ENCODE data around the gene FBXL7.
A peak's percentile ranks its signal among the peaks of the same experiment; 100 is the strongest.

Gene FBXL7

DNA sequence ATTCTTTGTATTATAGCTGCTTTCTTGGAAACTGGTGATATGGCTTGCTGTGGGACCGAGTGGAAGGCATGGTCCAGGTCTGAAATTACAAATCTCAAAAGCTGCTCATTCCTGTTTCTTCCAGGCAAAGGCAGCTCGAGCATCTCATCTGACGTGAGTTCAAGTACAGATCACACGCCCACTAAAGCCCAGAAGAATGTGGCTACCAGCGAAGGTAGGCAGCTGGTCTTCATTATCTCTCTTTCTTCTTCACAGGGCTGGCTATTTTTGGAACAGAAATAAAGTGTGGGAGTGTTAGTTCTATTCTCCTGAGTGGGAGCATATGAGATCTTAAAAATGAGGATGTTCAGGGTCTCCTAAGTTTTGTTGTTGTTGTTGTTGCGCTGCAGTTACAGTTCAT, 115.9 kb downstream of the FBXL7 start:
- no peak for DNase-seq (ENCODE audit: low read depth)

DNA sequence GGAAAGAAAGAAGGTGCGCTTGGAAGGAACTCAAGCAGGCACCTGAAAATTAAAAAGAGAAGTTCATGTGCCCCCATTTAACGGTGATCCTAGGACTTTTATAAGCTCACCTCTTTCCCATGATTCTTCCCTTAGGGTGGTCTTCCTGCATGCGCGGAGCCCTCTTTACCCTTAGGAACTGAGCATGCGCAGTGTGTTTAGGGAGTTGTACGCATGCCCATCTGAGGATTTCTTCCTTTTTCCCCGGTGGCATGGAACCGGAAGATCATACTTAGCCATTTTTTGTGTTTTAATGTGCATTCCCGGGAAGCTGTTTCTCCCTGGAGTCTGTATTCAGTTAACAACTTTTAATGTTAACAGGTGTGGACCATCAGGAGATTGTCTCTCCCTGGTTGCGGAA, 119.0 kb downstream of the FBXL7 start:
- no peak for DNase-seq (ENCODE audit: low read depth)

DNA sequence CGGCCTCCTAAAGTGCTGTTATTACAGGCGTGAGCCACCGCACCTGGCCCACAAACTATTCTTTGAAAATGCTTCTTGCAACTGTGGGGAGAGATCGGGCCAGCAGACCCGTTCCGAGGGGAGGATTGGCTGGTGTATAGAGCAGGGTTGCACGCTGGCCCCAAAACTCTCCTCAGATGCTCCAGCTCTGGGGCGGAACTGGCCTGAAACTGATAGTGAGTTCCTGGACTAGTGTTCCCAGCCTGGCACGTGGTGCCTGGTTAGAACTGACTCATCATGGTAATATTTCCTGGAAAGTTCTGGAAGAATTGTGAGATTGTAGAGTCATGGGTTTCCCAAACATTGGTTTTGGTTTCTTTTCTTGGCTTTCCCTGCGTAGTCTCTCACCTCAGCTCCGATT, 120.5 kb downstream of the FBXL7 start:
- peak; percentile 68 for DNase-seq (ENCODE audit: low read depth)

DNA sequence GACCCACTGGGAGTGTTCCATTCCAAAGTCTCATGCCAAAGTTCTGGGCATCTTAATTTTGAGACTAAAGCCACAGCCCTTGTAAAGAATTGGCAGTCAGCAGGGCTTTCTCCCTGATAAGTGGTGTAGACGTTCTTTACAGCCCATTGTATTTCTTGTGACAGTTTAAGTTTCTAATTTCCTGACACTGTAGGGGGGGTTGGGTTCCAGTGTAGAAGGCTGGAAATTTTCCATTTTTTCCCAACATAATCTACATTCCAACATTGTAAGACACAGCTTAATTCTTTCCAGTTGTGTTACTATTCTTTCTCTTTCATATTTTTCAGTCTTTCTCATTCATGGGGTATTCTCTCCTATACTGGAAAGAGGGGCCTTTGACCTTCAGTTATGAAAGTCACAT, 121.1 kb downstream of the FBXL7 start:
- peak; percentile 53 for DNase-seq (ENCODE audit: low read depth)

DNA sequence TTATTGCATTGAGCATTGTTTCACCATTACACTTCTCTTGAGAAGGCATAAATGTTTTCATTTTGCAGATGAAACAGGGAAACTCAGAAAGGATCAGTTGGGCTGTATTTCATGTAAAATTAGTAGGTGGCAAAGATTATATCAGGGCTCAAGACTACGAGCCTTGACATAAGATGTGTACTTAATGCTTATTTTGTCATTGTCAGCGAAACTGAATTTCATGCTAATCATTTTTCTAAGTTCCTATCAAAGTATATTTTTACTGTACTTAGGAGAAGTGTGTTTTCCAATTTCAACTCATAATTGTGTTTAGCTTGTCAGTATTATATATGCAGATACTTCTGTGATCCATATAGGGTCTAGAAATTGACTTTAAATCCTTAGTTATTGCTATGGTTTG, 123.8 kb downstream of the FBXL7 start:
- DNase-seq (ENCODE audit: low read depth), result no peak

DNA sequence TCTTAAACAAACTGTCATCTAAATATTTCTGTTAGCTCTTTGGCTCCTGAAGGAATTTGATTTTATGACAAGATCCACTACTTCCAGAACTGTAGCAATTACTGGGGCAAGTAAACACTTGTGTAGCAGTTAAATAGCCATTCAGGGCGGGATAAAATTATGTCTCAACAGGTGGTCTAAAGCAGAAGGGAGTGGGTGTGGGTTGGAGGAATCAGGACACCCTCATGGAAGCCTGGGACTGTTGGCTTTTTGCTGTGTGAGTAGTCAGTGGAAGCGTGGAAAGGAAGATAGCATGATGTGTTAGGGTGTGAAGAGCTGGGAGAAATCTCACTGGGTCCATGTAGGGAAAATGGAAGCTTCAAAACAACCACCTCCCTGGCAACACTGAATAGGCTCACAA, 127.1 kb downstream of the FBXL7 start:
- no peak for DNase-seq (ENCODE audit: low read depth)

DNA sequence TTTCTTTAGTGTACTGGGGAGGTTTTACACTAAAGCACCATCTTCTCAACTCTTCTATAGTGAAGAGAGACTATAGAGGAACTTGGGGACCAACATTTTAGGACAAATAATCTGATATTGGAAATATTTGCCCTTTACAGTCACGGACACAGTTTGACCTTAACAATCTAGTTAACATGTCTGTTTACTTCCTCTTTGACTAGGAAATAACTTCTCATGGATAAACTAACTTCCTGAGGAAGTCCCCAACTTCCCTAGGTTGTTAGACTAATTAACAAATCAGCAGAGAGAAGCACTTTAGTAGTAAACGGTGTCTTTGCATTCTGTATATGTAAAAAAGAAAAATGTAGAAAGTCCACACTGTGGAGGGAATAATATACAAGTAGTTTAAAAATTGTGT, 127.7 kb downstream of the FBXL7 start:
- DNase-seq (ENCODE audit: low read depth), result no peak

DNA sequence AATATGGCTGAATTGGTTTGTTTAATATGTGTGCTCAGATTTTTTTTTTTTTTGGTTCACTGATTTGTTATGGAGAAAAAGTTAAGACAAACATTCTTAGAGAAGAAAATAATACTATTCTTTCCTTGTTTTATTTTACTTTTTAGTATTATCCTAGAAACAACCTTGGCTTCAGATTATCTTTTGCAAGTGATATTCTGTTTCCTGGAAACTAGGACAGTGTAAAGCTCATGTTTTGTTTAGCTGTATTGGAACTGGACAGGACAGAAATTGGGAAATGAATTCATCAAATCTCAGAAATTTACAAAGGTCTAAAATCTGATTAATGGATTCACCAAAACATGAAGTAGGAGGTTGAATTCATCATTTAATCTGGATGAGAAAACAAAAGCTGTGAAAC, 130.5 kb downstream of the FBXL7 start:
- DNase-seq (ENCODE audit: low read depth), result no peak

DNA sequence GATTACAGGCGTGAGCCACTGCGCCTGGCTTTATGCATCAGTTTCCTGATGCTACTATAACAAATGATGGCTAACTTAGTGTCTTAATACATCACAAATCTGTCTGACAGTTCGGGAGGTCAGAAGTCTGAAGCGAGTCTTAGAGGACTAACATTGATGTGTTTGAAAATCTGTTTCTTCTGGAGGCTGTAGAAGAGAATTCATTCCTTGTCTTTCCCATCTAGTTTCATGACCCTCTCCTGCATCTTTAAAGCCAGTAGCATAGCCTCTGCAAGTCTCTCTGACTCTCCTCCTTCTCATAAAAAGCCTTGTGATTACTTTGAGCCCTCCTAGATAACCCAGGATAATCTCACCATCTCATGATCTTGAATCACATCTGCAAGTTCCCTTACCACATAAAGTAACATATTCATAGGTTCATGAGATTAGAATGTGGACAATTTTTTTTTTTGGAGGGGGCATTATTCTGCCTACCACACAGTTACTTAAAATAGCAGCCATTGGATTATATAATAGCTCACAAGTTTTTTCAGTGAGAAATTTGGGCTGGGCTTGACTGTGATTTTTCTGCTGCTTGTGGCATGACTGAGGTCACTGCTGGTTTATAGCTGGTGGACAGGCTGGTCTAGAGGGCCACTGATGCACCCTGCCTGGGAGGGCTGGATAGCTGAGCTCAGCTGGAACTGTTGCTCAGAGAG, 134.8 kb downstream of the FBXL7 start:
- no peak for DNase-seq (ENCODE audit: low read depth)

DNA sequence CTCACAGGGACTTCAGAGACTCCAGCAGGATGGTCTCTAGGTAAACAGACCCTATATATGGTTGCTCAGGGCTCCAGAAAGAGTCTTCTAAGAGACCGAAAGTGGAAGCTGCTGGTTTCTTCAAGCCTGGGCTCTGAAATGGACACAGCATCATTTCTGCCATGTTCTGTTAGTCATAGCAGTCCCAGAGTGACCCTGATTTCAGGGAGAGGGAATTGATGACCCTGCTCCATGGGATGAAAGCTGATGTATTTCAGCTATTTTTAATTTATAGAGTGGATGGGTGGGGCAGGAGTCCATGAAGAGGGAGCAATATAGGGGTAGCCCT, 135.3 kb downstream of the FBXL7 start:
- no peak for DNase-seq (ENCODE audit: low read depth)

DNA sequence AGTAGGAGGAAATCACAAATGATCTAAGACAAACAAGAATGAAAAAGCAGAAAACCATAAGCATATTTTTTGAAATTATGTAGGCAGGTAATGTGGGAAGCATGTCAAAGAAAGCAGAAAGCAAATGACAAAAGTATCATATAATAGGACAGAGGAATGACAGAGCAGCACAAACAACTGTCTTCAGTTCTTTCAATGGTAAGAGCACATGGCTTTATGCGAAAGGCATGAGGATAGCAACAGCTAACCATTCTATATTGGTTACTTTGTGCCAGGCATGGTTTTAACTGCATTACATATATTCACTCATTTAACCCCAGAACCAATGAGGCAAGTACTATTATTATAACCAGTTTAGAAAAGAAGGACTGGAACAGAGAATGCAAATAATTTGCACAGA, 137.4 kb downstream of the FBXL7 start:
- DNase-seq (ENCODE audit: low read depth), result no peak

DNA sequence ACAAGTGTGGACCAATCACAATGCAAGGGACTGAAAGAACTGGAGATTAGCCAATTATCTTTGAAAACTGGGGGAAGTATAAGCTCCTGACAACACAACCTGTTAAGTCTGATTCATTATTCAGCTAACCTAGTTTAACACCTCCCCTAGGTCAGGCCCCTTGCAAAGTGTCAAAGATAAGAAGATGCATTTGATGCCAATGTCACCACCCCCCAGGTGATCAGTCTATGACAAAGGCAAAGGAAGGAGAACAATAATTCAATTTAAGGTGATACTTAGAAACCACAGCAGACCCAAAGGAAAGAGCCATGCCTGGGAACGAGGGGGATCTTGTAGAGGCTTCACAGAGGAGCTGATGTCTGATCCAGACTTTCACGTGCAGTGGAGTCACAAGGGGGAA, 137.9 kb downstream of the FBXL7 start:
- DNase-seq (ENCODE audit: low read depth), result no peak

DNA sequence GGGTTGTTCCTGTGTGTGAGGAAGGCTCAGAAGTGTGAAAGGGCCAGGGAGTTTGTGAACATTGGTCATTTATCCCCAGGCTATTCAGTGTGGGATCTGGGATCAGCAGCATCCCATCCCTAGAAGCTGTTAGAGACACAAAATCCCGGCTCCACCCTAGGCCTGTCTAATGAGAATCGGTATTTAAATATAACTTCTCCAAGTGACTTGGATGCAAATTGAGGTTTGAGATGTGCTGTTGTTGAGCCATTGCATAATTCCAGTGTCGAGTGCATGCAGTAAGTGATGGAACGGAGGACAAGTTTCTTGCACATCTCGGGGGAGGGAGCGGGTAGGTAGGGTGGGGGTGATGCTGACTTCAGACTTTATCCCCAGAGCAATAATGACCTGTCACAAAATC, 138.3 kb downstream of the FBXL7 start:
- DNase-seq (ENCODE audit: low read depth), result no peak

DNA sequence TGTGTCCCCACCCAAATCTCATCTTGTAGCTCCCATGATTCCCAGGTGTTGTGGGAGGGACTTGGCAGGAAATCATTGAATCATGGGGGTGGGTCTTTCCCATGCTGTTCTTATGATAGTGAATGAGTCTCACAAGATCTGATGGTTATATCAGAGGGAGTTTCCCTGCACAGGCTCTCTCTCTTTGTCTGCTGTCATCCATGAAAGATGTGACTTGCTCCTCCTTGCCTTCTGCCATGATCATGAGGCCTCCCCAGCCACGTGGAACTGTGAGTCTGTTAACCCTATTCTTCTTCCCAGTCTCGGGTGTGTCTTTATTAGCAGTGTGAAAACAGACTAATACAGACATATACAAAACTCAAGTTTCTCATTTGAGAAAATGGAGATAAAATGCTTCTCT, 139.3 kb downstream of the FBXL7 start:
- no peak for DNase-seq (ENCODE audit: low read depth)

DNA sequence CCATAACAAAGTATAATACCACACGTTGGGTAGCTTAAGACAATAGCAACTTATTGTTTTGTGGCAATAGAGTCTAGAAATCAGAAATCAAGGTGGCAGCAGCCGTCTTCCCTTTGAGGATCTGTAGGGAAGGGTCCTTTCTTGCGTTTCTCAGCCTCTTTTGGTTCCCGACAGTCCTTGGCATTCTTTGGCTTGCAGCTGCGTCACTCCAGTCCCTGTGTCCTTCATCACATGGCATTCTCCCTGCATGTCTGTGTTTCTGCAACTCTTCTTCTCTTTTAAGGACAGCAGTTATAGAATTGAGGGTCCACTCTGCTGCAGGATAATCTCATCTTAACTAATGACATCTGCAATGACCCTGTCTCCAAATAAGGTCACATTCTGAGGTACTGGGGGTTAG, 140.1 kb downstream of the FBXL7 start:
- DNase-seq (ENCODE audit: low read depth), result no peak

DNA sequence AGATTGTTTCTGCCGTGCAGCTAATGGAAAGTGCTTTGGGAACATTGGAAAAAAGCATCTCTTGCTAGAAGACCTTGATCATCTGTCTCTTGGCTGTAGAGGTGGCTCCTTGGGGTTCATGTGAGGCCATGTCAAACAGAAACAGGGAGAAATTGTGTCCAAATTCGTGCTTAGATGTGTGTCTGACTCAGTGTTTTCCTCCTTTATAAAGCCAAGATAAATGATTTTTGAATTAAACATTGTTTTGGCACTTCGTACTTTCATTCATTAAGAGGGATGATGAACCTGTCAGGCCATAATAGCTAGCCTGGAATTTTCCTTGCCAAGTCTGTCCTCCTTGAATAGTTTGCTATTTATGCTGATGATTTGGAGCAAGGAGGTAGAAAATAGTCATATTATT, 143.8 kb downstream of the FBXL7 start:
- no peak for DNase-seq (ENCODE audit: low read depth)

DNA sequence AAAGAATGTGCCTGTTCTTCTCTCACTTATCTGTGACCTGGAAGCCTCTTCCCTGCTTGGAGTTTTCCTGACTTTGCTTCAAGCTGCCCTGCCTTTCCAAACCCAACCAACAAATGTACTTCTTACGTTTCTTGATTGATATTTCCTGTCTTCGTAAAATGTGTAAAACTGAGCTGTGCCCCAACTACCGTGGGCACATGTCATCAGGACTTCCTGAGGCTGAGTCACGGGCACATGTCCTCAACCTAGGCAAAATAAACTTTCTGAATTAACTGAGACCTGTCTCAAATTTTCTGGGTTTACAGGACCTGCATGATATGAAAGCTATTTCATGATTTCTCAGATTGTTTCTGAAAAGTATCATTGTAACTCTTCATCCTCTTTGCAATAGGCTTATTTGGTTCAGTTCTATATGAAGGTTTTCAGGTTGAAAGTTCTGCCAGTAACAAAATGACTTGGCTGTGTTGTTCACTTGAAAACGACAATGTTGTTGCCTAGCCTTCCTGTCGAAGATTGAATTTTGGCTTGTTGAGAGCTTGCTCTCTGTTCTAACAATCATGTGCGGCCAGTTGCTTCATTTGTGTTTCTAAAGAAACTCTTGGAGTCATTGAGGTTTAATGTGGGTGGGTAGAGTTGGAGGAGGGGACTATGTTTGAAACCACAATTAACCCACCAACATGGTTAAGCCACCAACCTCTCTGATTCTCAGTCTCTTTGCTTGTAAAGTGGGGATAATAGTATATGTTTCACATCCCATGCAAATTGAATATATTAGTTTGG, 145.6 kb downstream of the FBXL7 start:
- DNase-seq (ENCODE audit: low read depth), result peak; percentile 46

DNA sequence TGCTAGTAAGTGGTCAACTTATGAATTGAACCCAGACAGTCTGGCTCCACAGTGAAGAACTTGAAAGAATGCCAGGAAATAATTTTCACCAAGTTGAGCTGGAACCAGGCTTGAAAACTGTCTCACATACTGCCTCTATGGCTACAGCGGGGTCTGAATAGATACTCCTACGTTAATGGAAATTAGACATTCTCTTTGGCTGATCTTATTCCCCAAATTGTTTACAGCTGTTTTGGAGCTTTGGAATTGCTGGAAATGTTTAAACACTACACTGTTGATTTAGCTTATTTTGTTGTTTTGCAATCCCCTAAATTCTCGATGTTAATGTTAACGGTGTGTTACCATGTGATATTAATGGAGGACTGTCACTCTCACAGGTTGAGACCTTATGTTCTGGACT, 146.4 kb downstream of the FBXL7 start:
- DNase-seq (ENCODE audit: low read depth), result no peak

DNA sequence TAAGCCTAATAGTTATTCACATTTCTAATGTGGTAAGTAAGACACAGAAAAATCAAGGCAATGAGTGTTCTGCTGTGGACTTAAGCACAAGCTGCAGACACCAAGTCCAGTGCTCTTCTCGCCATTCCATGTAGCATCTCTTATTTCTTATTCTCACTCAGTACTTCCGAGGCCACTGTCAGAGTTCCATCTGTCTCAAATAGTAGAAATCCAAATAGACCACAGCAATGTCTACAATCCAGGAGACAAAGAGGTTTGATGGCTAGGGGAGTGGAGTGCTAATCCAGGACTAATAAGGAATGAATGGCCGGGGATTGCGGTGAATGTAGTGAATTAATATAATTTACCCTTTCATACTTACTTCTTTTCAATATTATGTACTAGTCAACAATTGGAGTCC, 147.3 kb downstream of the FBXL7 start:
- no peak for DNase-seq (ENCODE audit: low read depth)

DNA sequence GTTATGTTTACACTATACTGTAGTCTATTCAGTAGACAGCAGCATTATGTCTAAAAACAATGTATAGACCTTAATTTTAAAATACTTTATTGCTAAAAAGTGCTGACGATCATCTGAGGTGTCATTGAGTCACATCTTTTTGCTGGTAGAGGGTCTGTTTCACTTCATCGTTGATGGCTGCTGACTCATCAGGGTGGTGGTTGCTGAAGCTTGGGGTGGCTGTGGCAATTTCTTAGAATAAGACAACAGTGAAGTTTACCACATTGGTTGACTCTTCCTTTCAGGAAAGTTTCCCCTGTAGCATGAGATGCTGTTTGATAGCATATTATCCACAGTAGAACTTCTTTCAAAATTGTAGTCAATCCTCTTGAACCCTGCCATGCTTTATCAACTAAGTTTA, 150.3 kb downstream of the FBXL7 start:
- DNase-seq (ENCODE audit: low read depth), result no peak

DNA sequence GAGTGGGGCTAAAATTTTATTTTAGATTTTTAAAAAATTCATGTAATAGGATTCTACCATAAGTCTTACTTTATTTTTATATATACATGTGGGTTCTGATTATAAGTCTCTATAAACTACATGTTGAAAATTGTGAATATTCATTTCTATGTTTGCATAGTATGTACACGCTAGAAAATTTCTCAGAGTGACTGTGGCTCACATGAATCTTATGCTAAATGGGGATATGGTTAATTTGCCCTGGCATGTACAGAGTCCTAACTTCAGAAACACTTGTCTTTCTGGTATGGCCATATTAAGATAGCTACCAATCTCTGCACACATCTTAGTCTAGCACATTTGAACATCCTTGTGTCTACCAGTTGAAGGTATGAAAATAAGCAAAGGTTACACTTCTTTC, 154.8 kb downstream of the FBXL7 start:
- DNase-seq (ENCODE audit: low read depth), result no peak

DNA sequence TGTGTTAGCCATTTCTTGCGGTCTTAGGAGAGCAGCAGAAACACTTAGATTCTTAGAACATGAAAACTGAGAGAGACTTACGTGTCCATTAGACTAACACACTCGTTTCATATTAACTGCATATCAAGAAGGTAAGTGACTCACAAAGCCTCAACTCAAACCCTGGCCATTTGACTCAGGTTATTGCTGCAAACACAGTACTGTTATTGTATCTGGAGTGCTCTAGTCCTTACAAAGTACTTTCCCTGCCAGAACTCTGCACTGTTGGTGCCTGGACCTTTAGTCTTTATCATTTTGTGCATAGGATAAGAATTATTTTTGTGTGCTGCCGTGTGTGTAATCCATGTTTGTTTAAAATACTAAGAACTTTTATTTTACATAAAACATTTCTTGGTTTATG, 155.7 kb downstream of the FBXL7 start:
- DNase-seq (ENCODE audit: low read depth), result no peak

DNA sequence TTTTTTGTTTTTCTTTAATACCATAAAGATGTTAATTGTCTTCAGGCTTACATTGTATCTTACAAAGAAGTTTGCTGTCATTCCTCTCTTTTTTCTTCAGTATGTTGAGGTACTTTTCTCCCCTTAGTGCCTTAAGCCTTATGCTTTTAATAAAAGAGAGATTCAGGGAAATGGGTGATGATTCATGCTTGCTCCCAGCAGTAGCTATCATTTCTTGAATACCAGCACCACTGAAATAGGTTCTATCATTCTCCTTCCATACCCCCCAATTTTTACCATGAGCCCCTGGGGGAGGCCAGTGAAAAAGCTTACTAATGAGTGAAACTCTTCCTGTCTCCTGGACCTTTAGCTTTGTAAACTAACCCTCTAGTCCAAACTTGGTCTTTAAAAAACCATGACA, 165.0 kb downstream of the FBXL7 start:
- peak; percentile 14 for DNase-seq (ENCODE audit: low read depth)

DNA sequence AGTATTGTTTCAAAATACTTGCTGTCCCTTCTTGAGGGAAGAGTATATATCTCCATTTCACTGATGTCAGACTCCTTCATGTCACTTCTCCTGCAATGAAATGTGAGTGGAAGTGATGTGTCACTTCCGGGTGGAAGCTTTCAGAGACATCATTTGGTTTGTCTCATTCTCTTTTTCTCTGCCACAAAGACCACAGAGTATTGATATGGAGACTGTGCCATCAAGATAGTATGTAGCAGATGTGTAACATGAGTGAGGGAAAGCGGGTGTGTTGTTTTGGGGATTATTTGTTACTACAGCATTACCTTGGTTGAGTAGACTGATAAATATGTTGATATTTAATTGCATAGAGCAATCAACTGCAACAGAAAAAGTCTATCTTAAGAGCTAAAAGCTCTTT, 169.8 kb downstream of the FBXL7 start:
- DNase-seq (ENCODE audit: low read depth), result no peak
